GM12878 (cell line): ENCODE measurements around the gene MT1HL1. TPM values are rescaled to one million over a fixed set of nuclear protein-coding genes. Genes with fewer than 3 reads are reported as not detected.

Experiments
- ATAC-seq: fragments of 200-7000 bp; cut with Tn5 transposase; 3 replicates; pipeline ENCODE4 v1.9.1; 2020; ENCODE audit warnings: mild to moderate bottlenecking, moderate library complexity
- BruUV-seq: library from RNA; stranded (reverse); fragments of 400-500 nt; replicated peaks from 2 replicates; lab custom pipeline; 2021; lab: Mats Ljungman, UMichigan
- CTCF ChIA-PET: fragments of 300-600 bp; sonication (Branson Sonifier 250); formaldehyde crosslinking; extraction: SDS; loops from one replicate; lab custom pipeline; 2021; ENCODE audit warnings: inconsistent platforms; lab: Yijun Ruan, JAX
- POLR2A ChIA-PET: fragments of 350-600 bp; formaldehyde crosslinking; extraction: SDS; loops from one replicate; lab custom pipeline; 2021; ENCODE audit warnings: inconsistent platforms; lab: Charles Lee
- RAD21 ChIA-PET: fragments of 300-600 bp; sonication (Branson Sonifier 250); formaldehyde crosslinking; loops from one replicate; lab custom pipeline; 2023; ENCODE audit warnings: antibody characterized with exemption; ENCODE audit not compliant: unreplicated experiment; lab: Charles Lee
- SMC1A ChIA-PET: fragments of 300-600 bp; sonication (Branson Sonifier 250); formaldehyde crosslinking; loops from one replicate; lab custom pipeline; 2023; ENCODE audit not compliant: unreplicated experiment, uncharacterized antibody; lab: Charles Lee
- DNase-seq: peaks from one replicate; pipeline ENCODE4 v3.0.0-alpha.2; 2011; ENCODE audit warnings: low read depth, low spot score
- FAIRE-seq: peaks from 3 replicates; lab custom pipeline; 2011; peaks lifted over from hg19 to GRCh38; lab: Jason Lieb, UNC
- H2AFZ ChIP-seq: 2 replicates; pipeline ENCODE4 v1.6.0; 2011; ENCODE audit warnings: low read depth, low read length, control low read depth; ENCODE audit not compliant: control insufficient read depth
- H3K27ac ChIP-seq: 2 replicates; pipeline ENCODE4 v1.5.1; 2011; ENCODE audit warnings: control low read depth; ENCODE audit not compliant: control insufficient read depth, insufficient read depth
- H3K27me3 ChIP-seq, 2 experiments: replicated peaks in 1 of 2; 2 replicates each; pipeline versions ENCODE4 v1.6.0 to v1.6.1; 2011; ENCODE audit warnings: low read length in 1 of 2; ENCODE audit not compliant: control insufficient read depth in 2 of 2, insufficient read depth in 2 of 2
- H3K36me3 ChIP-seq, 2 experiments: 2 replicates each; pipeline ENCODE4 v1.5.1; 2011; ENCODE audit warnings: low read length in 1 of 2; ENCODE audit not compliant: control insufficient read depth in 2 of 2, insufficient read depth in 2 of 2
- H3K4me1 ChIP-seq: 2 replicates; pipeline ENCODE4 v1.6.1; 2011; ENCODE audit warnings: mild to moderate bottlenecking, low read length, moderate library complexity, mixed read lengths; ENCODE audit not compliant: control insufficient read depth, insufficient read depth
- H3K4me2 ChIP-seq: 2 replicates; pipeline ENCODE4 v1.6.0; 2011; ENCODE audit warnings: control low read depth; ENCODE audit not compliant: control insufficient read depth, insufficient read depth
- H3K4me3 ChIP-seq: fragments of 200-600 bp; sonication (generic); 2 replicates; pipeline ENCODE4 v1.5.1; 2016
- H3K79me2 ChIP-seq: 2 replicates; pipeline ENCODE4 v1.6.0; 2011; ENCODE audit warnings: low read length; ENCODE audit not compliant: control insufficient read depth, insufficient read depth
- H3K9ac ChIP-seq: 2 replicates; pipeline ENCODE4 v1.8.0; 2011; ENCODE audit warnings: low read length, control low read depth, mixed read lengths; ENCODE audit not compliant: control insufficient read depth, insufficient read depth
- H3K9me3 ChIP-seq: replicated peaks from 3 replicates; pipeline ENCODE4 v1.5.1; 2011; ENCODE audit warnings: mild to moderate bottlenecking, low read length; ENCODE audit not compliant: control insufficient read depth, insufficient read depth
- H4K20me1 ChIP-seq: 2 replicates; pipeline ENCODE4 v1.6.0; 2011; ENCODE audit not compliant: control insufficient read depth, insufficient read depth
- E2F4 ChIP-seq: IDR thresholded peaks from 2 replicates; pipeline ENCODE4 v1.6.1; 2012; ENCODE audit warnings: low read depth, low read length, improper control_type of control experiment
- IRF3 ChIP-seq: fragments of 450-650 bp; IDR thresholded peaks from 2 replicates; pipeline ENCODE4 v1.6.1; 2014; ENCODE audit warnings: mild to moderate bottlenecking
- RBBP5 ChIP-seq: fragments of 200-600 bp; sonication (generic); conservative IDR thresholded peaks from 2 replicates; pipeline ENCODE4 v1.6.1; 2016
- SRF ChIP-seq, 2 experiments: IDR thresholded peaks; 2 replicates each; pipeline ENCODE4 v1.6.1; 2011; ENCODE audit warnings: low read depth in 2 of 2, low read length in 2 of 2, mild to moderate bottlenecking in 1 of 2, moderate library complexity in 1 of 2
- USF2 ChIP-seq: IDR thresholded peaks from 2 replicates; pipeline ENCODE4 v1.6.1; 2011; ENCODE audit warnings: low read depth, low read length, improper control_type of control experiment, borderline replicate concordance
- YBX1 ChIP-seq: fragments of 450-650 bp; IDR thresholded peaks from 2 replicates; pipeline ENCODE4 v1.6.1; 2016; ENCODE audit warnings: antibody characterized with exemption
- WGBS: methylation state at CpG from one replicate; pipeline ENCODE4 v1.1.6; 2016; ENCODE audit warnings: low lambda C conversion rate; ENCODE audit not compliant: insufficient replicate concordance, insufficient coverage; ENCODE audit errors: missing lambda C conversion rate; 5-methylcytosine and 5-hydroxymethylcytosine counted together
- in situ Hi-C: fragments of 300-500 bp; cut with MboI; formaldehyde crosslinking; loops from 9 replicates; pipeline ENCODE4 v1.14.3; 2018; ENCODE audit warnings: mixed read lengths
- intact Hi-C: fragments of 100-400 bp; cut with micrococcal nuclease; formaldehyde crosslinking; loops from one replicate; pipeline ENCODE4 v1.14.2; 2022; ENCODE audit not compliant: unreplicated experiment
- polyA plus RNA-seq, 11 experiments: library from polyadenylated mRNA; depleted of rRNA in 4 of 11; unstranded in 6 of 11; stranded (reverse) in 5 of 11; fragments of >200 nt; fragmentation: Nextera tagmentation in 4 of 11; fragmentation: Illumina TruSeq in 1 of 11; extraction: Ambion mirVana in 4 of 11; extraction: Trizol in 1 of 11; gene quantifications; 1 replicate in 1 of 11; 2 replicates in 10 of 11; pipeline versions ENCODE4 v1.2.1 to v1.2.3, GENCODE V29; 2011 to 2016; ENCODE audit warnings: inconsistent platforms in 2 of 11, missing spikeins in 2 of 11, low read depth in 1 of 11
- total RNA-seq, 4 experiments: library from RNA; depleted of rRNA in 3 of 4; stranded (reverse); fragments of >200 nt in 3 of 4; fragmentation: Illumina TruSeq in 1 of 4; extraction: Trizol in 1 of 4; gene quantifications; 2 replicates each; pipeline versions ENCODE4 v1.2.1 to v1.2.3, GENCODE V29; 2013 to 2021

The MT1HL1 gene
- total and polyA plus RNA-seq, 10 of the 15 experiments (the other 5 are each of a cell fraction or from before 2014, with no cell fraction given), result not detected

GRCh38 chr1:236980673-236981072 is 23.6 kb downstream of the MT1HL1 start:
- Histone ChIP-seq H3K4me1 (no peaks in the 10 kb centered on the region), H3K4me3 (no peak overlapping the region), H4K20me1 (no peaks in the 10 kb centered on the region), H3K27ac (no peak overlapping the region), H3K27me3 (no peaks in the 10 kb centered on the region), H3K4me2 (no peak overlapping the region), H3K9ac (no peak overlapping the region), H3K36me3 (no peaks in the 10 kb centered on the region), H3K9me3 (no peaks in the 10 kb centered on the region), H3K79me2 (no peaks in the 10 kb centered on the region), H2AFZ (no peak overlapping the region)
- 52% methylated on average over 6 of the region's 6 CpGs for WGBS
- SMC1A ChIA-PET, result no interaction called here
- RAD21 ChIA-PET, result no interaction called here
- in situ Hi-C loops (no loop called here), intact Hi-C loops (no loop called here)
- CTCF ChIA-PET, result no interaction called here
- ATAC-seq, result no peak
- no peak for TF ChIP-seq IRF3
- TF ChIP-seq YBX1, result no peak
- TF ChIP-seq USF2, result no peak
- no peak for TF ChIP-seq E2F4
- TF ChIP-seq SRF (IDR thresholded peaks at IDR 0.05; ENCODE audit: low read depth in 2 of 2, low read length in 2 of 2), result no peak
- no peak for TF ChIP-seq RBBP5
- BruUV-seq, result no TSS peak
- FAIRE-seq, result no peak
- POLR2A ChIA-PET, result no interaction called here
- DNase-seq, result no peak
